B cell (primary cell): ENCODE data around the gene DCUN1D4. TPM values are rescaled to one million over a fixed set of nuclear protein-coding genes. Genes with fewer than 3 reads are reported as not detected.

ENCODE experiments used
- ATAC-seq: fragments of 200-7000 bp; cut with Tn5 transposase; one replicate; pipeline ENCODE4 v1.10.0; 2021; ENCODE audit warnings: low read depth, mild to moderate bottlenecking, moderate number of reproducible peaks, moderate library complexity
- CTCF ChIA-PET: fragments of 350-600 bp; sonication (Branson Sonifier 250); formaldehyde crosslinking; loops from one replicate; lab custom pipeline; 2021; ENCODE audit warnings: antibody characterized with exemption, inconsistent platforms; lab: Charles Lee
- POLR2A ChIA-PET: fragments of 350-600 bp; sonication (Branson Sonifier 250); formaldehyde crosslinking; loops from one replicate; lab custom pipeline; 2021; ENCODE audit warnings: antibody characterized with exemption; lab: Charles Lee
- DNase-seq: peaks from one replicate; pipeline ENCODE4 v3.0.0; 2013
- H2AFZ ChIP-seq: 2 replicates; pipeline ENCODE4 v1.6.1; 2012; ENCODE audit warnings: mild to moderate bottlenecking, low read depth, low read length; ENCODE audit not compliant: insufficient read depth, poor library complexity, severe bottlenecking
- H3K27ac ChIP-seq, 2 donors: 1 replicate in 1 of 2; 2 replicates in 1 of 2; pipeline ENCODE4 v1.5.1; 2012 to 2013; ENCODE audit warnings: low read length in 2 of 2, mild to moderate bottlenecking in 2 of 2, moderate library complexity in 1 of 2
- H3K27me3 ChIP-seq, 4 experiments: fragments of 200-600 bp in 1 of 4; sonication (generic) in 1 of 4; replicated peaks in 1 of 4; 1 replicate in 2 of 4; 2 replicates in 2 of 4; pipeline versions ENCODE4 v1.6.1 to v1.7.0; 2013 to 2016; ENCODE audit warnings: low read length in 3 of 4, mild to moderate bottlenecking in 2 of 4, mixed read lengths in 1 of 4, moderate library complexity in 1 of 4; ENCODE audit not compliant: insufficient read depth in 4 of 4, control insufficient read depth in 3 of 4; ENCODE audit errors: control extremely low read depth in 1 of 4
- H3K36me3 ChIP-seq, 2 experiments: replicated peaks in 1 of 2; 1 replicate in 1 of 2; 2 replicates in 1 of 2; pipeline versions ENCODE4 v1.6.1 to v1.7.1; 2013; ENCODE audit warnings: low read length in 1 of 2; ENCODE audit not compliant: insufficient read depth in 2 of 2, control insufficient read depth in 1 of 2; ENCODE audit errors: control extremely low read depth in 1 of 2, extremely low read depth in 1 of 2
- H3K4me1 ChIP-seq, 2 donors: fragments of 200-600 bp in 1 of 2; sonication (generic) in 1 of 2; 1 replicate in 1 of 2; 2 replicates in 1 of 2; pipeline versions ENCODE4 v1.5.1 to v1.6.1; 2013 to 2017; ENCODE audit warnings: low read length in 2 of 2; ENCODE audit not compliant: control insufficient read depth in 2 of 2, insufficient read depth in 2 of 2
- H3K4me2 ChIP-seq: replicated peaks from 2 replicates; pipeline ENCODE3; 2012; ENCODE audit warnings: mild to moderate bottlenecking, low read depth, low read length; ENCODE audit not compliant: poor library complexity, severe bottlenecking
- H3K4me3 ChIP-seq, 5 experiments: fragments of 200-600 bp in 1 of 5; sonication (generic) in 1 of 5; 1 replicate in 3 of 5; 2 replicates in 2 of 5; pipeline versions ENCODE4 v1.5.1 to v1.7.0; 2011 to 2016; ENCODE audit warnings: low read length in 4 of 5, mild to moderate bottlenecking in 4 of 5, low read depth in 2 of 5, control low read depth in 1 of 5, moderate library complexity in 1 of 5; ENCODE audit not compliant: insufficient read depth in 1 of 5; ENCODE audit errors: control extremely low read depth in 1 of 5, extremely low read depth in 1 of 5
- H3K79me2 ChIP-seq: fragments of 200-600 bp; sonication (generic); one replicate; pipeline ENCODE4 v1.6.0; 2016; ENCODE audit warnings: low read length; ENCODE audit not compliant: control insufficient read depth, insufficient read depth
- H3K9ac ChIP-seq: fragments of 200-600 bp; sonication (generic); 2 replicates; pipeline ENCODE4 v1.6.1; 2017; ENCODE audit warnings: mild to moderate bottlenecking, low read length, moderate library complexity
- H3K9me3 ChIP-seq, 3 donors: one replicate each; pipeline versions ENCODE4 v1.6.1 to v1.7.1; 2013; ENCODE audit warnings: low read length in 2 of 3; ENCODE audit not compliant: control insufficient read depth in 2 of 3, insufficient read depth in 1 of 3; ENCODE audit errors: control extremely low read depth in 1 of 3
- H4K20me1 ChIP-seq: 2 replicates; pipeline ENCODE4 v1.6.0; 2012; ENCODE audit warnings: mild to moderate bottlenecking, low read length; ENCODE audit not compliant: insufficient read depth, control insufficient read depth, poor library complexity, severe bottlenecking
- H3K27ac Mint-ChIP-seq: one replicate; pipeline ENCODE4 v1.8.0; 2021; ENCODE audit warnings: mixed read lengths
- H3K27me3 Mint-ChIP-seq: one replicate; pipeline ENCODE4 v1.8.0; 2021; ENCODE audit warnings: mixed read lengths
- H3K4me1 Mint-ChIP-seq: one replicate; pipeline ENCODE4 v1.8.0; 2021; ENCODE audit warnings: mixed read lengths
- H3K4me3 Mint-ChIP-seq: one replicate; pipeline ENCODE4 v1.8.0; 2021; ENCODE audit warnings: mixed read lengths
- H3K9me3 Mint-ChIP-seq: one replicate; pipeline ENCODE4 v1.8.0; 2022; ENCODE audit warnings: mixed read lengths; ENCODE audit not compliant: insufficient read depth
- WGBS: methylation state at CpG from one replicate; pipeline ENCODE4 v1.1.5; 2013; ENCODE audit warnings: missing lambda C conversion rate; ENCODE audit not compliant: insufficient coverage; 5-methylcytosine and 5-hydroxymethylcytosine counted together
- intact Hi-C: fragments of 100-400 bp; cut with micrococcal nuclease; formaldehyde crosslinking; loops from one replicate; pipeline ENCODE4 v1.10.0; 2022
- polyA minus RNA-seq: library from RNA; depleted of rRNA, polyadenylated mRNA; stranded (reverse); fragments of >200 nt; gene quantifications from 2 replicates; pipeline ENCODE4 v1.2.3, GENCODE V29; 2012
- polyA plus RNA-seq: library from polyadenylated mRNA; depleted of rRNA; stranded (reverse); fragments of >200 nt; gene quantifications from 2 replicates; pipeline ENCODE4 v1.2.3, GENCODE V29; 2012
- total RNA-seq, 2 donors: library from RNA; stranded (reverse); fragments of 120-200 nt in 1 of 2; gene quantifications; 1 replicate in 1 of 2; 2 replicates in 1 of 2; pipeline versions ENCODE4 v1.2.3 to v1.2.4, GENCODE V29; 2013 to 2022
- TF ChIP-seq, protein P1 (sequence below): fragments of 200-600 bp; IDR thresholded peaks from one replicate; pipeline ENCODE4 v1.8.0; 2022; ENCODE audit warnings: antibody characterized with exemption, mild to moderate bottlenecking

The DCUN1D4 gene
- 39.7 and 45.8 TPM in 2 replicates for total RNA-seq
- 21.8 TPM for total RNA-seq (2013)
- 15.1 and 20.3 TPM in 2 replicates for polyA plus RNA-seq
- 16.1 and 18.3 TPM in 2 replicates for polyA minus RNA-seq

DNA sequence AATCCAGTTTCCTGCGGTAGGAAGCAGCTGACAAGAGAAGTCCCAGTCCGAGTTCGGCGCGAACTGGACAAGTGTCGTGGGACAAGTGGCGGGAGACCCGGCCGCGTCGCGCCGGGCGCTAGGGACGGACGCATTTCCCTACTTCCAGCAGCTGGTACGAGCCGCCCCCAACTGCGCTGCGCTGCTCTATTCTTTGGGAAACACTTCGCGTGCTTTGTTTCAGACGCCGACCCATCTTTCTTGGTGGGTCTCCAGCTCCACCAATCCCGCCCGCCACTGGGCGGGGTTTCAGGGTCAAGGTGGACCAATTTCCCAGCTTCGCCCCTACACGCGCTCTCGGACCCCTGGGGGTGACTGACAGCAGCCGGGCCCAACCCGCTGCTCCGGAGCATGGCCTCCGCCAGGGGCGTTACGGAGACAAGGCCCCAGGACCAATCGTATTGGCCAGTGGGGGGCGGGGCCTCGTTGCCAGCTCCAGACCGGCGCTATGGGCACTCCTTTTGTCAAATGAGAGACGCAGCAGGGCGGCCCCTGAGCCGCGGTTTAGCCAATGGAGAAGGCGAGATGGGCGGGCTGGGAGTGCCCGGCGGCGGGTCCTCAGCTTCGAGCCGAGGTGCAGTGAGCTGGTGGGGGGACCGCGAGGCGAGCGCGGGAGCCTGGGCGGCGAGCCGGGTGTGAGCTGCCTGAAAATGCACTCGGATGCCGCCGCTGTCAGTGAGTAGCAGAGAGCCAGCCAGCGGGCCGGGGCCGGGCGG lies at the start of gene DCUN1D4:
Gene DCUN1D4, plus strand, starts transcription at position 600 of the 755 bp plus-strand sequence. Its CDS starts 90 bp downstream, at position 690.
- DNase-seq, result peak; percentile 98
- peak within 1 kb of the TSS; percentile 97 for H3K4me2 ChIP-seq
- intact Hi-C loops, result loop anchor here (1.0 to 5.0 kb wide), 2 partner anchors 55 to 196 kb away; partner anchors contain the start of gene SGCB
- no peaks in the 10 kb centered on the region for H3K27me3 ChIP-seq
- H3K4me3 Mint-ChIP-seq, result peak within 1 kb of the TSS; percentile 94
- POLR2A ChIA-PET, result interaction anchor here (1.1 kb wide), 1 partner anchor 870 kb away, joined by 3 read pairs; no protein-coding TSS in a partner anchor
- H3K79me2 ChIP-seq, result peaks cover 9% of the 10 kb centered on the region
- CTCF ChIA-PET, result interaction anchor here (0.9 to 3.1 kb wide), 5 partner anchors 10 to 184 kb away, joined by 3 to 20 read pairs (median 3); no protein-coding TSS in a partner anchor
- H3K9ac ChIP-seq, result peak within 1 kb of the TSS; percentile 95
- no peaks in the 10 kb centered on the region for H3K27me3 Mint-ChIP-seq
- H4K20me1 ChIP-seq, result no peaks in the 10 kb centered on the region
- H3K27ac Mint-ChIP-seq, result peak within 1 kb of the TSS; percentile 95
- peak within 1 kb of the TSS; percentile 94 for H2AFZ ChIP-seq
- no peaks in the 10 kb centered on the region for H3K36me3 ChIP-seq
- no peaks in the 10 kb centered on the region for H3K9me3 Mint-ChIP-seq
- TF ChIP-seq, protein P1, sequence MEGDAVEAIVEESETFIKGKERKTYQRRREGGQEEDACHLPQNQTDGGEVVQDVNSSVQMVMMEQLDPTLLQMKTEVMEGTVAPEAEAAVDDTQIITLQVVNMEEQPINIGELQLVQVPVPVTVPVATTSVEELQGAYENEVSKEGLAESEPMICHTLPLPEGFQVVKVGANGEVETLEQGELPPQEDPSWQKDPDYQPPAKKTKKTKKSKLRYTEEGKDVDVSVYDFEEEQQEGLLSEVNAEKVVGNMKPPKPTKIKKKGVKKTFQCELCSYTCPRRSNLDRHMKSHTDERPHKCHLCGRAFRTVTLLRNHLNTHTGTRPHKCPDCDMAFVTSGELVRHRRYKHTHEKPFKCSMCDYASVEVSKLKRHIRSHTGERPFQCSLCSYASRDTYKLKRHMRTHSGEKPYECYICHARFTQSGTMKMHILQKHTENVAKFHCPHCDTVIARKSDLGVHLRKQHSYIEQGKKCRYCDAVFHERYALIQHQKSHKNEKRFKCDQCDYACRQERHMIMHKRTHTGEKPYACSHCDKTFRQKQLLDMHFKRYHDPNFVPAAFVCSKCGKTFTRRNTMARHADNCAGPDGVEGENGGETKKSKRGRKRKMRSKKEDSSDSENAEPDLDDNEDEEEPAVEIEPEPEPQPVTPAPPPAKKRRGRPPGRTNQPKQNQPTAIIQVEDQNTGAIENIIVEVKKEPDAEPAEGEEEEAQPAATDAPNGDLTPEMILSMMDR, result no peak
- peaks cover 0 to 5% (median 2%) of the 10 kb centered on the region in 3 donors for H3K9me3 ChIP-seq
- peak within 1 kb of the TSS; percentile 67 to 96 (median 76) for H3K4me3 ChIP-seq
- peak within 1 kb of the TSS; percentile 64 to 81 for H3K27ac ChIP-seq
- H3K4me1 Mint-ChIP-seq, result peaks cover 11% of the 10 kb centered on the region
- WGBS, result under 1% methylated on average over 68 of the region's 68 CpGs
- peaks cover 9 to 12% of the 10 kb centered on the region in 2 donors for H3K4me1 ChIP-seq
- ATAC-seq, result peak; percentile 88
